Dermis blood vessel endothelial cell (primary cell): ENCODE data around the gene EVPL. TPM values are rescaled to one million over a fixed set of nuclear protein-coding genes. Genes with fewer than 3 reads are reported as not detected.
A peak's percentile ranks its signal among the peaks of the same experiment; 100 is the strongest.

Experiments
- DNase-seq: peaks from one replicate; pipeline ENCODE4 v3.0.0; 2010
- total RNA-seq: library from RNA; depleted of rRNA; stranded (reverse); fragments of >200 nt; gene quantifications from 2 replicates; pipeline ENCODE4 v1.2.3, GENCODE V29; 2014

The EVPL gene
- total RNA-seq, 1 donor from 2014 or later = under 0.01 TPM

- DNase-seq = no peak
These were observed 9.4 kb downstream of the EVPL start for GRCh38 chr17:76017481-76018339.

DNA sequence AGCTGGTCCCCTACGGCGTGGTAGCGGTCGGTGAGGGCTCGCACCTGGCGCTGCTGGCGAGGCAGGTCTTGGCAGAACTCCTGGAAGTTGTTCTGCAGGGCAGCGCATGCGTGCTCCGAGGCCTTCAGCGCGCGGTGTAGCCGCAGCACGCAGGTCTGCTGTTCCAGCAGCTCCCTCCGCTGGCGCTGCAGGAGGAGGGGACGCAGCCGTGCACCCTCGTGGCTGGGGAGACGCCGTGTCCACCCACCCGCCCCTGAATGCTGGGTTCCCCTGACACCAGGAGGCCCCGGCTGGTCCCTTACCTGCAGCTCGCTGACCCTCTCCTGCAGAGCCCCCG, 12.2 kb downstream of the EVPL start:
- DNase-seq = no peak

DNA sequence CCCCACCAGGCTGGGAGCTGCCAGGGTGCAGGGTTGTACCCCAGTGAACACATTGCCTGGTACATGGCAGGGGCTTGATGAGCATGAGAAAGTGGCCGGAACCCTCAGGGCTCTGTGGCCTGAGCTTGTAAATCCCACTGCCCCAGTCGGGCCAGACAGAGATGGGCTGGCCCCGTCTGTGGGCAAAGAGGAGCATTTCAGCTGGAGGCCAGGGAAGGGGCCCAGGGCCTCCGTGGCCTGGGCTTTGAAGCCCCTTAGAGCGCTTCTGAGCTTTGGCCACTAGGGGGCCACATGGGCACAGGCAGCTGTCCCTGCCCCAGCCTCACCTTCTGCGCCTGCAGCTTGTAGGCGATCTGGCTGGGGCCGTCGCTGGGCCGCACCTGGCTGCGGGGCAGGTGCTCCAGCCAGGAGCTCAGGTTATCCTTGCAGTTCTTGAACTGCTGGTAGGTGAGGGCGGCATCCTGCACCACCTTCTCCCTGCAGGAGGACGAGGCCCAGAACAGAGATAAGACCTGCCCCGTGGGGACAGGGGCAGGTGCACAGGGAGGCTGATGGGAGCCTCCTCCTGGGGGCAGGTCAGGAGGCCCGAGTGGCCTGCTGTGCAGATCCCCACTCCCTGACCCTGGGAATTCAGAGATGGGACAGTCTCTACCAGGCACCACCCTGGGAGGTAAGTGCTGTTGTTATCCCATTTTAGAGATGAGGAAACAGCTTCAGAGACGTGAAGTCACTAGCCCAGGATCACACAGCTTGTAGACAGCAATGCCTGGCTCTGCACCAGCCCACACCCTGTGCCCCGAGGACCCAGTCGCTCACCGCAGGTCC, 12.8 kb downstream of the EVPL start:
- peak; percentile 86 for DNase-seq

DNA sequence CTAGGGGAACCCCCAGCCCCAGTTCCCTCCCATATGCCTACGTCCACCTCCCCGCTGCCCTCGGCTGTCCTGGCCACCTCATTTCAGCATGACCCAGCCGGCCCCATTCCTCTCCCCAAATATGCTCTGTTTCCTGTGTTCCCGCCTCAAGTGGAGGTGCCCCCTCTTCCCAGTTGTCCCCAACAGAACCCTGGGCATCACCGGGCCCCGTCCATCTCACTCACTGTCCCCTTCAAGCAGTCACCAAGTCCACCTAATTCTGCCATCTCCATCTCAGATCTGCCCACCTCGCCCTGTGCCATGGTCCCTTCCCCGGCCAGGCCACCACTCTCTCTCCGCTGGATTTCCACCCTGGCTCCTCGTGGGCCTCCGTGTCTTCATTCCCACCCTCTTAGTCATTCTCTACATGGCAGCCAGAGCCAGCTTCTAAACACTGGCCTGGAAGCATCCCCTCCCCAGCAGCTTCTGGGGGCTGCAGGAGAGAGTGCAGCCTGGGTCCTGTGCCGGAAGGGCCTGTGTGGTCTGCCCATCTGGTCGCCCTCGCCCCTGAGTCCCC, 13.7 kb downstream of the EVPL start:
- DNase-seq = no peak

- no peak for DNase-seq
These were observed 15.2 kb downstream of the EVPL start for GRCh38 chr17:76011951-76012350.

- DNase-seq = no peak
These were observed 17.0 kb downstream of the EVPL start for GRCh38 chr17:76009969-76010661.

- no peak for DNase-seq
These were observed 17.7 kb downstream of the EVPL start for GRCh38 chr17:76009447-76009846.

DNA sequence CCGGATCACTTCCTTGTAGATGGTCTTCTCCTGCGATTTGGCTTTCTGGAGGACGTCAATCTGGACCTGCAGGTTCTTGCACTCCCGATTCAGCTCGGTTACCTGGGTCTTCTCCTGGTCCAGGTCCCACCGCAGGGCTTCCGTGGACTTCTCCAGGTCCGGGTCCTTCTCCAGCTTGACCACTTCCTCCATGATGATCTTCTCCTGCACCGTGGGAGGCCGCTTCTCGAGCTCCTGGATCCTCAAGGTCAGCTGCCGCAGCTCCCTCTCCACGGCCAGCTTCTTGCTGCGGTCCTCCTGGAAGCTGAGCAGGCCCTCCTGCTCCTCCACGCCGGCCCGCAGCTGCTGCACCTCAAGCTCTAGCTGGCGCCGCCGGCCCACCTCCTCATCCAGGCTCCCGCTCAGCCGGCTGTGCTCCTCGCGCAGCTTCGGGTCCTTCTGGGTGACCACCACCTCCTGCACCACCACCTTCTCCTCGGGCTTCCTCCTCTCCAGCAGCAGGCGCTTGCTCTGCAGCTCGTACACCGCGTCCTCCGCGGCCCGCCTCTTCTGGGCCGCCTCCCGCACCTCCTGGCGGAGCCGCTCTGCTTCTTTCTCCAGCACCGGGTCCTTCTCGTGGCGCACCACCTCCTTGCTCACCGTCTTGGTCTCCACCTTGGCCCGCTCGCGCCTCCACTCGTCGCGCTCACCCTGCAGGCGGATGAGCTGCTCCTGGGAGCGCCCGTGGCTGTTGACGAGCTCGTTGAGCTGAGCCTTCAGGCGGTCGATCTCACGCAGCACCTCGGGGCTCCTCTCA, 18.3 kb downstream of the EVPL start:
- DNase-seq = no peak

DNA sequence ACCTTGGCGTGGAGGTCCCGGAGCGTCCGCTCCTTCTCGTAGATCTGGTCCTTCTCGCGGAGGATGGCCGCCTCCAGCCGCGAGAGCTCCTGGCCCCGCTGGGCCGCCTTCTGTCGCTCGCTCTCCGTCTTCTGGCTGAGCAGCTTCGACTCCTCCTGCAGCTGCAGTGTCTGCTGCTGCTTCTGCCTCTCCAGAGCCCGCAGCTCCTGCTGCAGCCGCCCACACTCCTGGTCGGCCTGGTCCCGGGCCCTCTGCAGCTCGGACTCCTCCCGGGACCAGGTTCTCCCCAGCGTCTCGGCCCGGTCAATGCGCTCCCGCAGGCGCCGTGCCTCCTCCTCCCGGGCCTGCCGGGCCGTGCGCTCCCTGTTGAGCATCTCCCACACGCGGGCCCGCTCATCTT, 18.9 kb downstream of the EVPL start:
- DNase-seq = no peak

- no peak for DNase-seq
These were observed 19.3 kb downstream of the EVPL start for GRCh38 chr17:76007850-76008165.

DNA sequence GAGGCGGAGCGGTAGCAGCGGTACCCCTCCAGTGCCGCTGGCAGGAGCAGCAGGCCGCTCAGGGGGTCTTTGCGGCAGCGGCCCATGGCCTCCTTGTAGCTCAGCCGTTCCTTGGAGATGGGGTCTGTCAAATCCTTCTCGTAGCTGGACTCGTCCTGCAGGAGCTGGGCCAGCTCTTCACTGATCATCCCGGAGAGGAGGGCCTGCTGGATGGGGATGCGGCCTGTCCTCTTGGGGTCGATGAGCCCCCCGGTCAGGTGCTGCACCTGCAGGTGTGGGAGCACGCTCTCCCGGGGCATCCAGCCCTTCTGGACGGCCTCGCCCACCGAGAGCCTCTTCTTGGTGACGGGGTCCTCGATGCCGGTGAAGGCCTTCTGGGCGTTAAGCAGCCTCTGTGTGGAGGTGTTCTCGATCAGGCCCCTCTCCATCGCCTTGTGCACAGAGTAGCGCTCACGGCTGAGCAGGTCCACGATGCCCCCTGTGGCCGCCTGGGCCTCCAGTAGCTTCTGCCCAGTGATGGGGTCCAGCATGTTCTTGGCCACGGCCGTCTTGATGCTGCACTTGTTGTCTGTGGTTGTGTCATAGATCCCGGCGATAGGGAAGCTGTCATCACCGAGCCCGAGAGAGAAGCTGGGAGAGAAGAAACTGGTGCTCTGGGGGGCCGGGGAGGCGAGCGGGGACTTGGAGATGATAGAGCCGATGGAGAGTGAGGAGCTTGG, 19.8 kb downstream of the EVPL start:
- no peak for DNase-seq

DNA sequence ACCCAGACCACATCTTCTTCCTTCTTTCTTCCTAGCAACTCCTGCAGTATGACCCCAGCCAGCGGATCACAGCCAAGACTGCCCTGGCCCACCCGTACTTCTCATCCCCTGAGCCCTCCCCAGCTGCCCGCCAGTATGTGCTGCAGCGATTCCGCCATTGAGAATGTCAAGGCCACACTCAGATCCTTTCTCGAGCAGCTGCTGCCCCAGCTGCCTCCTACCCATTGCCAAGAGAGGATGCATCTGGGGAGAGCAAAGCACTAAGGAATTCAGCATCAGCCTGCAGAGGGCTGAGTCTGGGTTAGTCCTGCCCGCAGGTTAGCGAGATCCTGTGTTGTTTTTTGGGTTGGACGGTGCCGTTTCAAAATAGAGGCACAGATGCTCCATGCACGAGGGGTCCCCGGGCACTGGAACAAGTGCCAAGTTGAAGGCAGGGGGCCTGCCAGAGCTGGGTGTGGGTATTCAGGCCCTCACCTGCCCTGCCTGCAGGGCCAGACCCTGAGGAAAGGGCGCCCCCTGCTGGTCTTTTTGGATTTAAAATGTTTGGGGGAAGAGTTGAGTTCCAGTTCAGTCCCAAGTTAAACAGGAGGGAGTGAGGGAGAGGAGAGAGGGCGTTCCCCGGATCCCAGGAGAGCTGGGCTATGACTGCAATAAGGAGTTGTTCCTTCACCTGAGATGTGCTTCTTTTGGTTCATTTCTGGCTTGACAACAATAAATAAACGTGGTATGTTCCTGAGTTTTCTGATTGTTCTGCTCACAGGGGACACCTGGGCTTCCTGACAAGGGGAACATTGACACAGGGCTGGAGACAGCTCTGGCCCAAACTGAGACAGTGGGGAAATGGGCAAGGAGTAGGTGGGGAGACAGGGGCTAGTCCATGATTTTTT, 21.6 kb downstream of the EVPL start:
- peak; percentile 81 for DNase-seq

DNA sequence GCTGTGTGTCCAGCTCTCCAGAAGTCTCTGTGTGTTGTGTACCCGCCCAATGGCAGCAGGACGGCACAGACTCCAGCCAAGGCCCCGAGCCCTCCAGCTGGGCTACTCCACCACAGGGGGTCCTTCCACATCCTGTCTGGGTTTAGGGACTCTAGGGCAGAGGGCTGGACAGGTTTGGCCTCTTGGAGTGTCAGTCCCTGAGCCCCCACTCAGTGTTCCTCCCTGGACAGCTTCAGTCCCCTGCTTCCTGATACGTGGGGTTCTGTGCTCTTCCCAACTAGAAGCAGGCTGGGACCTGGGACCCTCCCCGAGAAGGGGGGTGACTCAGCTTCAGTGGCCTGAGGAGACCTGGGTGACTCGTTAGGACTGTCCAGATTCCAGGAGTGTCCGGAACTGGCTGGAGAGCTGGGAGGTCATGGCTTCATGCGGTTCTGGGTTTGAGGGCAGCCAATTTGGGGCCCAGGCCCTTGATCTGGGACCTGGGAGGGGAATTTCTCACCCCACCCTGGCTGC, 22.3 kb downstream of the EVPL start:
- no peak for DNase-seq

DNA sequence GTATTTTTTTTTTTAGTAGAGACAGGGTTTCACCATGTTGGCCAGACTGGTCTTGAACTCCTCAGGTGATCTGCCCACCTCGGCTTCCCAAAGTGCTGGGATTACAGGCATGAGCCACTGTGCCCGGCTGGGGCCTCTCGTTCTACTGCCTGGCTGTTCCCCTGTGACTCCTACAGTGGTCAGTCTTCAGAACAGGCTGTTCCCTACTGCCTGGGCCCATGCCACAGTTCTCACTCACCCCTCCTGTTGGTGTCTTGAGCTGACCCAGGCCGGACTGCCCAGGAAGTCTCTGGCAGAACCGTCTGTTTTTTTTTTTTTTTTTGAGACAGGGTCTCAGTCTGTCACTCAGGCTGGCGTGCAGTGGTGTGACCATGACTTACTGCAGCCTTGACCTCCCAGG, 23.2 kb downstream of the EVPL start:
- DNase-seq = no peak

GRCh38 chr17:76002100-76002499, 25.0 kb downstream of the EVPL start:
- DNase-seq = no peak

- DNase-seq = no peak
These were observed 26.2 kb downstream of the EVPL start, which contains the start of gene CDK3 for GRCh38 chr17:76000755-76001521. TSS of gene CDK3 (plus strand) at chr17:76000855. CDS start at chr17:76001426, 571 bp downstream.

DNA sequence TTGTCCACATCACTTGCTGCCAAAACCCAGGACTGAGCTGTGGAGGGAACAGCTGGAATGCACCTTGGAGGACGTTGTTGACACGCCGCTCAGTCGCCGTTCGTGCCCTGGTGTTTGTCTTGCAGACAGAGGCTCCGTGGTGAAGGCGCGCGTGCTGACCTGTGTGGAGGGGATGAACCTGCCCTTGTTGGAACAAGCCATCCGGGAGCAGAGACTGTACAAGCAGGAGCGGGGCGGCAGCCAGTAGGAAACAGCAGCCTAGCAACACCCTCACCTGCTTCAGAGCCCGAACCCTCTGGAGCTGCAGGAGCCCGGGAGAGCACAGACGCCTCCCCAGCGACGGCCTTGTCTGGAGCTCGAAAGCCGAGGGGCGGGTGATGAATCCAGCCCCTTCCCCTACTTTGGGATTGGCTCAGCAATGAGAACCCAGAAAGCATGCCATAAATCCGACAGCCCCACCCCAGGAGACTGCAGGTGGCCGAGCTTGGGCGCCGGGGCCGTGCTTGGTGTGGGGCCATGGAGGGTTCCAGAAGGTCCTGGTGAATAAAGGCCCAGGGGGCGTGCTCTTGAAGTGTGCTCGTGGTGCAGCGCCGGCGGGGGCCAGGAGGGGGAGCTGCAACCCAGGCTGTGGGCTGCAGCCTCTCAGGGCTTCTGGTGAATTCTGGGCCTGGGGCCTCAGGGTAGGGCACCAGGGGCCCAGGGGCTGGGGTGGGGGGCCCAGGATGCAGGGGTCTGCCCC, 26.9 kb downstream of the EVPL start:
- peak; percentile 75 for DNase-seq

GRCh38 chr17:75998327-75998795, 28.7 kb downstream of the EVPL start:
- DNase-seq = no peak
